HCT116 (cell line): ENCODE measurements around the gene DMRT2. TPM values are rescaled to one million over a fixed set of nuclear protein-coding genes. Genes with fewer than 3 reads are reported as not detected.

Source experiments
- ATAC-seq: fragments of 200-7000 bp; cut with Tn5 transposase; 2 replicates; pipeline ENCODE4 v1.9.1; 2020; ENCODE audit warnings: mild to moderate bottlenecking, moderate library complexity
- BruUV-seq: library from RNA; stranded (reverse); fragments of 400-500 nt; replicated peaks from 2 replicates; lab custom pipeline; 2021; lab: Mats Ljungman, UMichigan
- CTCF ChIA-PET: fragments of 300-600 bp; sonication (Branson Sonifier 250); formaldehyde crosslinking; loops from one replicate; lab custom pipeline; 2021; ENCODE audit warnings: antibody characterized with exemption; lab: Charles Lee
- POLR2A ChIA-PET: fragments of 300-600, 350-600 bp; sonication (Branson Sonifier 250); formaldehyde crosslinking; loops from one replicate; lab custom pipeline; 2021; ENCODE audit warnings: antibody characterized with exemption; lab: Charles Lee
- RAD21 ChIA-PET, 2 experiments: fragments of 300-600 bp; sonication (Branson Sonifier 250); formaldehyde crosslinking; loops; one replicate each; lab custom pipeline; 2023; ENCODE audit warnings: low total read pairs in 2 of 2; ENCODE audit not compliant: uncharacterized antibody in 2 of 2, unreplicated experiment in 2 of 2, low non-redundant PET in 1 of 2; lab: Charles Lee
- DNase-seq: peaks from one replicate; pipeline ENCODE4 v3.0.0-alpha.2; 2010; ENCODE audit warnings: low read depth, low spot score
- H2AFZ ChIP-seq: fragments of 200-600 bp; shearing (Covaris generic), sonication (generic); 2 replicates; pipeline ENCODE4 v1.6.1; 2017; ENCODE audit warnings: low read depth, mixed run types, mixed read lengths, antibody characterized with exemption, low read length; ENCODE audit not compliant: poor library complexity, severe bottlenecking
- H3K27ac ChIP-seq: 2 replicates; pipeline ENCODE4 v1.5.1; 2012; ENCODE audit warnings: low read depth, low read length
- H3K27me3 ChIP-seq: fragments of 200-600 bp; sonication (generic); 2 replicates; pipeline ENCODE4 v1.6.1; 2016; ENCODE audit warnings: mixed run types, low read length, mixed read lengths; ENCODE audit not compliant: insufficient read depth
- H3K36me3 ChIP-seq, 2 experiments: fragments of 200-500 bp in 1 of 2; fragments of 200-600 bp in 1 of 2; sonication (Bioruptor generic) in 1 of 2; sonication (generic) in 1 of 2; 2 replicates each; pipeline versions ENCODE4 v1.5.1 to v1.6.1; 2014 to 2016; ENCODE audit warnings: low read length in 2 of 2, inconsistent platforms in 1 of 2, mixed read lengths in 1 of 2, mixed run types in 1 of 2; ENCODE audit not compliant: insufficient read depth in 2 of 2, control insufficient read depth in 1 of 2
- H3K4me1 ChIP-seq, 2 experiments: fragments of 200-600 bp in 1 of 2; sonication (generic) in 1 of 2; 2 replicates each; pipeline versions ENCODE4 v1.5.1 to v1.6.1; 2012 to 2017; ENCODE audit warnings: low read length in 2 of 2, inconsistent platforms in 1 of 2, mild to moderate bottlenecking in 1 of 2, mixed read lengths in 1 of 2, mixed run types in 1 of 2, moderate library complexity in 1 of 2; ENCODE audit not compliant: insufficient read depth in 2 of 2, control insufficient read depth in 1 of 2
- H3K4me2 ChIP-seq: fragments of 200-600 bp; sonication (generic); 2 replicates; pipeline ENCODE4 v1.6.1; 2017; ENCODE audit warnings: mixed run types, low read length, mixed read lengths
- H3K4me3 ChIP-seq, 2 experiments: fragments of 200-600 bp in 1 of 2; sonication (generic) in 1 of 2; replicated peaks in 1 of 2; 2 replicates each; pipeline ENCODE4 v1.5.1; 2011 to 2016; ENCODE audit warnings: low read length in 2 of 2, control low read depth in 1 of 2, low read depth in 1 of 2, mild to moderate bottlenecking in 1 of 2, mixed read lengths in 1 of 2, mixed run types in 1 of 2
- H3K79me2 ChIP-seq: fragments of 200-600 bp; sonication (generic); 2 replicates; pipeline ENCODE4 v1.6.1; 2017; ENCODE audit warnings: mild to moderate bottlenecking, mixed run types, low read length, moderate library complexity, mixed read lengths; ENCODE audit not compliant: insufficient read depth
- H3K9ac ChIP-seq: fragments of 200-600 bp; sonication (generic); 2 replicates; pipeline ENCODE4 v1.6.1; 2016; ENCODE audit warnings: low read length, mixed read lengths
- H3K9me2 ChIP-seq: fragments of 200-600 bp; sonication (generic), shearing (Covaris generic); 2 replicates; pipeline ENCODE4 v1.6.1; 2017; ENCODE audit warnings: mixed run types, mild to moderate bottlenecking, moderate library complexity; ENCODE audit not compliant: insufficient read depth
- H3K9me3 ChIP-seq, 2 experiments: fragments of 200-500 bp in 1 of 2; fragments of 200-600 bp in 1 of 2; sonication (Bioruptor generic) in 1 of 2; sonication (generic) in 1 of 2; 2 replicates each; pipeline ENCODE4 v1.6.1; 2014 to 2017; ENCODE audit warnings: low read length in 2 of 2, mixed read lengths in 2 of 2, inconsistent platforms in 1 of 2, low read depth in 1 of 2, mild to moderate bottlenecking in 1 of 2, mixed run types in 1 of 2, moderate library complexity in 1 of 2; ENCODE audit not compliant: control insufficient read depth in 1 of 2, insufficient read depth in 1 of 2
- H4K20me1 ChIP-seq: fragments of 200-600 bp; sonication (generic), shearing (Covaris generic); 2 replicates; pipeline ENCODE4 v1.6.1; 2017; ENCODE audit warnings: mixed run types, mild to moderate bottlenecking, moderate library complexity; ENCODE audit not compliant: insufficient read depth
- ATF3 ChIP-seq: IDR thresholded peaks from 2 replicates; pipeline ENCODE4 v1.6.1; 2012
- CEBPB ChIP-seq: IDR thresholded peaks from 2 replicates; pipeline ENCODE4 v1.6.1; 2012; ENCODE audit warnings: low read depth
- CTCF ChIP-seq, 3 experiments: fragments of 200-600 bp in 1 of 3; sonication (generic) in 1 of 3; IDR thresholded peaks in 2 of 3; conservative IDR thresholded peaks in 1 of 3; 2 replicates each; pipeline ENCODE4 v1.5.1; 2012 to 2017; ENCODE audit warnings: low read depth in 2 of 3, low read length in 2 of 3, antibody characterized with exemption in 1 of 3, borderline replicate concordance in 1 of 3, control low read depth in 1 of 3, mild to moderate bottlenecking in 1 of 3, mixed read lengths in 1 of 3, mixed run types in 1 of 3, moderate library complexity in 1 of 3; ENCODE audit not compliant: insufficient read depth in 1 of 3
- EGR1 ChIP-seq: IDR thresholded peaks from 2 replicates; pipeline ENCODE4 v1.6.1; 2012; ENCODE audit warnings: low read depth
- EZH2 ChIP-seq: fragments of 200-600 bp; sonication (generic); IDR thresholded peaks from 2 replicates; pipeline ENCODE4 v1.6.1; 2017; ENCODE audit warnings: antibody characterized with exemption, mixed run types
- EZH2phosphoT487 ChIP-seq: fragments of 200-600 bp; IDR thresholded peaks from 2 replicates; pipeline ENCODE4 v1.6.1; 2018; ENCODE audit warnings: antibody characterized with exemption, borderline replicate concordance
- JUND ChIP-seq: IDR thresholded peaks from 2 replicates; pipeline ENCODE4 v1.6.1; 2012
- MAX ChIP-seq: IDR thresholded peaks from 2 replicates; pipeline ENCODE4 v1.6.1; 2012
- POLR2A ChIP-seq: IDR thresholded peaks from 2 replicates; pipeline ENCODE4 v1.7.0; 2011; ENCODE audit warnings: borderline replicate concordance; ENCODE audit not compliant: insufficient read depth, insufficient read length; ENCODE audit errors: extremely low read depth
- REST ChIP-seq: IDR thresholded peaks from 2 replicates; pipeline ENCODE4 v1.6.1; 2012; ENCODE audit warnings: low read depth
- SIN3A ChIP-seq: IDR thresholded peaks from 2 replicates; pipeline ENCODE4 v1.6.1; 2012; ENCODE audit warnings: low read depth
- SP1 ChIP-seq: IDR thresholded peaks from 2 replicates; pipeline ENCODE4 v1.6.1; 2012; ENCODE audit warnings: low read depth
- SRF ChIP-seq: IDR thresholded peaks from 2 replicates; pipeline ENCODE4 v1.6.1; 2012; ENCODE audit warnings: low read depth
- ZFX ChIP-seq: fragments of 450-650 bp; IDR thresholded peaks from 2 replicates; pipeline ENCODE4 v1.6.1; 2017
- intact Hi-C: fragments of 100-400 bp; cut with micrococcal nuclease; formaldehyde crosslinking; loops from 2 replicates; pipeline ENCODE4 v1.10.0; 2022
- total RNA-seq: library from RNA; stranded (reverse); gene quantifications from one replicate; pipeline ENCODE4 v1.2.1, GENCODE V29; 2021; ENCODE audit not compliant: unreplicated experiment

Gene DMRT2
- total RNA-seq, 1 experiment from 2014 or later = 0.17 TPM

- no peaks in the 10 kb centered on the region for H3K79me2 ChIP-seq
- peaks cover 0 to 3% of the 10 kb centered on the region in 2 experiments; a peak in 1 of 4 replicates for H3K9me3 ChIP-seq
- H3K27me3 ChIP-seq = no peaks in the 10 kb centered on the region
- H3K36me3 ChIP-seq = no peaks in the 10 kb centered on the region
- no peak for DNase-seq
- no peaks in the 10 kb centered on the region for H3K4me1 ChIP-seq
- ChIA-PET RAD21 (no interaction called here), POLR2A (no interaction called here)
- H4K20me1 ChIP-seq = no peaks in the 10 kb centered on the region
- H3K9ac ChIP-seq = no peak overlapping the region
- intact Hi-C loops = no loop called here
- H2AFZ ChIP-seq = no peak overlapping the region
- TF ChIP-seq POLR2A (no peak), CEBPB (no peak), REST (no peak), SRF (no peak), CTCF (IDR thresholded peaks at IDR 0.05 in 2 of 3, conservative IDR thresholded peaks at IDR 0.05 in 1 of 3; ENCODE audit: borderline replicate concordance in 1 of 3, insufficient read depth in 1 of 3, low read depth in 2 of 3, low read length in 2 of 3) (no peak), MAX (no peak), ATF3 (no peak), ZFX (no peak), EZH2phosphoT487 (no peak), EGR1 (no peak), SIN3A (no peak), SP1 (no peak), EZH2 (no peak), JUND (no peak)
- TF ChIP-seq, all 23 proteins: peak for 0
- no peaks in the 10 kb centered on the region for H3K9me2 ChIP-seq
- CTCF ChIA-PET = no interaction called here
- no TSS peak for BruUV-seq
- H3K4me3 ChIP-seq = no peak overlapping the region
- H3K4me2 ChIP-seq = no peak overlapping the region
- no peak for ATAC-seq
- H3K27ac ChIP-seq = no peak overlapping the region
Measured at GRCh38 chr9:1051584-1052275, 1.6 kb downstream of the DMRT2 start.
